ENCODE measurements around the gene NDUFS8.

NDUFS8 gene

GRCh38 chr11:68003846-68004550 lies 26.5 kb upstream of the NDUFS8 start, which contains the start of gene UNC93B1:
Gene UNC93B1, minus strand, starts transcription at chr11:68004097. Its CDS starts 54 bp downstream, at chr11:68004043.
- peak; percentile 48 for DNase-seq

- no peak for DNase-seq
Observed at GRCh38 chr11:68004551-68005335, 25.7 kb upstream of the NDUFS8 start.

GRCh38 chr11:68006606-68007166 lies 23.8 kb upstream of the NDUFS8 start:
- DNase-seq: no peak

GRCh38 chr11:68007498-68008380 lies 22.7 kb upstream of the NDUFS8 start:
- no peak for DNase-seq

GRCh38 chr11:68008381-68009337 lies 21.8 kb upstream of the NDUFS8 start:
- DNase-seq: no peak

- DNase-seq: no peak
Observed at GRCh38 chr11:68009391-68010089, 20.9 kb upstream of the NDUFS8 start.

- no peak for DNase-seq
Observed at GRCh38 chr11:68010090-68011041, 20.1 kb upstream of the NDUFS8 start, which contains the start of gene ALDH3B1. Gene ALDH3B1, plus strand, starts transcription at chr11:68010327. Its CDS starts 4,971 bp downstream, at chr11:68015298.

- DNase-seq: no peak
Observed at GRCh38 chr11:68011051-68011943, 19.2 kb upstream of the NDUFS8 start.

GRCh38 chr11:68012044-68012842 lies 18.2 kb upstream of the NDUFS8 start:
- no peak for DNase-seq

GRCh38 chr11:68012843-68013610 lies 17.5 kb upstream of the NDUFS8 start:
- DNase-seq: no peak

GRCh38 chr11:68013611-68014156 lies 16.8 kb upstream of the NDUFS8 start:
- no peak for DNase-seq

GRCh38 chr11:68014157-68014946 lies 16.1 kb upstream of the NDUFS8 start:
- no peak for DNase-seq

GRCh38 chr11:68014947-68015447 lies 15.5 kb upstream of the NDUFS8 start:
- no peak for DNase-seq

- DNase-seq: no peak
Observed at GRCh38 chr11:68015467-68015866, 15.0 kb upstream of the NDUFS8 start.

GRCh38 chr11:68016161-68016903 lies 14.1 kb upstream of the NDUFS8 start:
- DNase-seq: no peak
